ENCODE data around the gene AK8.

The AK8 gene

GRCh38 chr9:132826131-132826530, 52.0 kb downstream of the AK8 start (continued):
- no peak for TF ChIP-seq ZC3H10 (CRISPR knock-in tag; IDR thresholded peaks at IDR 0.05)

- TF ChIP-seq PATZ1 (CRISPR knock-in tag; IDR thresholded peaks at IDR 0.05; ENCODE audit: borderline replicate concordance) (no peak), ESRRG (CRISPR knock-in tag; IDR thresholded peaks at IDR 0.05) (no peak), PPARA (CRISPR knock-in tag; IDR thresholded peaks at IDR 0.05; ENCODE audit: borderline replicate concordance) (no peak), ZFP3 (CRISPR knock-in tag; IDR thresholded peaks at IDR 0.05) (no peak), SNAI2 (CRISPR knock-in tag; IDR thresholded peaks at IDR 0.05) (no peak), TSHZ2 (CRISPR knock-in tag; IDR thresholded peaks at IDR 0.05) (no peak), TCF4 (CRISPR knock-in tag; IDR thresholded peaks at IDR 0.05; ENCODE audit: borderline replicate concordance) (no peak), BACH2 (CRISPR knock-in tag; IDR thresholded peaks at IDR 0.05; ENCODE audit: borderline replicate concordance) (no peak), RARB (CRISPR knock-in tag; IDR thresholded peaks at IDR 0.05) (no peak), ZFP30 (CRISPR knock-in tag; IDR thresholded peaks at IDR 0.05) (no peak), ZNF70 (CRISPR knock-in tag; IDR thresholded peaks at IDR 0.05) (no peak), CSDC2 (CRISPR knock-in tag; IDR thresholded peaks at IDR 0.05) (no peak), ZC3H10 (CRISPR knock-in tag; IDR thresholded peaks at IDR 0.05) (no peak), TOX (CRISPR knock-in tag; IDR thresholded peaks at IDR 0.05; ENCODE audit: borderline replicate concordance) (no peak), CREB5 (CRISPR knock-in tag; IDR thresholded peaks at IDR 0.05; ENCODE audit: low read depth) (no peak), ISL1 (CRISPR knock-in tag; IDR thresholded peaks at IDR 0.05) (no peak), CSRNP3 (CRISPR knock-in tag; IDR thresholded peaks at IDR 0.05) (no peak)
- no peak for ATAC-seq
These were observed 52.7 kb downstream of the AK8 start for GRCh38 chr9:132825430-132825829.

GRCh38 chr9:132824951-132825350, 53.1 kb downstream of the AK8 start:
- TF ChIP-seq ZC3H10 (CRISPR knock-in tag; IDR thresholded peaks at IDR 0.05) (no peak), ISL1 (CRISPR knock-in tag; IDR thresholded peaks at IDR 0.05) (no peak), PATZ1 (CRISPR knock-in tag; IDR thresholded peaks at IDR 0.05; ENCODE audit: borderline replicate concordance) (no peak), RARB (CRISPR knock-in tag; IDR thresholded peaks at IDR 0.05) (no peak), ZFP30 (CRISPR knock-in tag; IDR thresholded peaks at IDR 0.05) (no peak), ZNF8 (CRISPR knock-in tag; IDR thresholded peaks at IDR 0.05) (no peak), TCF4 (CRISPR knock-in tag; IDR thresholded peaks at IDR 0.05; ENCODE audit: borderline replicate concordance) (no peak), CSRNP3 (CRISPR knock-in tag; IDR thresholded peaks at IDR 0.05) (no peak), PPARA (CRISPR knock-in tag; IDR thresholded peaks at IDR 0.05; ENCODE audit: borderline replicate concordance) (no peak), SNAI2 (CRISPR knock-in tag; IDR thresholded peaks at IDR 0.05) (no peak), CREB5 (CRISPR knock-in tag; IDR thresholded peaks at IDR 0.05; ENCODE audit: low read depth) (no peak), ZFP3 (CRISPR knock-in tag; IDR thresholded peaks at IDR 0.05) (no peak), BACH2 (CRISPR knock-in tag; IDR thresholded peaks at IDR 0.05; ENCODE audit: borderline replicate concordance) (no peak), ZNF565 (CRISPR knock-in tag; conservative IDR thresholded peaks at IDR 0.05; ENCODE audit: low read depth) (no peak), CSDC2 (CRISPR knock-in tag; IDR thresholded peaks at IDR 0.05) (no peak), ESRRG (CRISPR knock-in tag; IDR thresholded peaks at IDR 0.05) (no peak)
- no peak for ATAC-seq

Measured in SK-N-SH treated with all-trans-retinoic acid at 6 μM for 48 hours (cell line).